Measurements from ENCODE around the gene ARID4B.

Gene ARID4B

DNA sequence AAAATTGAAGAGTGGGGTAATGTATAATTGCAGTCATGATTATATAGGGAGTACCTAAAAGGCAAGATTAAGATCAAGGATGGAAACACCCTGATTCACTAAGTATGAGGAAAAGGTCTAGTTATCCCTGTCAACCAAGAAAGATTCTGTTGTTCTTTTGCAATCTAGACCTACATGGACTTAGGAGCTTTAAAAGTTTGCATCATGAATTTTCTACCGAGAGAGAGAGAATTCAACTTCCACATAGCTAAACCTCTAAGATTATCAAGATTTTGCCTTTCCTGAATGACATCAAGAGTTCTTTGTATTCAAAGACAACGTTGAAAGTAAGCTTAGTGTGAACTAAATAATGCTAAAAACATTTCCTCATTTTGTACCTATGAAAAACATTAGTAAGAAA lies 88.1 kb downstream of the ARID4B start:
- H3K36me3 ChIP-seq (ENCODE audit: low read length): peaks cover 9% of the 10 kb centered on the region; the same call in 1 of the 2 replicates

DNA sequence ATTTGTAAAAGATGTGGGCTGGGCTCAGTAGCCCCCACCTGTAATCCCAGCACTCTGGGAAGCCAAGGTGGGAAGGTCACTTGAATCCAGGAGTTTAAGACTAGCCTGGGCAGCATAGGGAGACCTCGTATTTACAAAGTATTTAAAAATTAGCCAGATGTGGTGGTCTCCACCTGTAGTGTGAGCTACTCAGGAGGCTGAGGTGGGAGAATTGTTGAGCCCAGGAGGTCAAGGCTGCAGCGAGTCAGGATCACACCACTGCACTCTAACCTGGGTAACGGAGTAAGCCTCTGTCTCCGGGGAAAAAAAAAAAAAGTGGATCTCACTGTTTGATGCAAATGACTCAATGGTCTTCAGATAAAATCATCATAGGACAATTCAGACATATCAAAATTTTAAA lies 89.4 kb downstream of the ARID4B start:
- TF ChIP-seq, protein P1, sequence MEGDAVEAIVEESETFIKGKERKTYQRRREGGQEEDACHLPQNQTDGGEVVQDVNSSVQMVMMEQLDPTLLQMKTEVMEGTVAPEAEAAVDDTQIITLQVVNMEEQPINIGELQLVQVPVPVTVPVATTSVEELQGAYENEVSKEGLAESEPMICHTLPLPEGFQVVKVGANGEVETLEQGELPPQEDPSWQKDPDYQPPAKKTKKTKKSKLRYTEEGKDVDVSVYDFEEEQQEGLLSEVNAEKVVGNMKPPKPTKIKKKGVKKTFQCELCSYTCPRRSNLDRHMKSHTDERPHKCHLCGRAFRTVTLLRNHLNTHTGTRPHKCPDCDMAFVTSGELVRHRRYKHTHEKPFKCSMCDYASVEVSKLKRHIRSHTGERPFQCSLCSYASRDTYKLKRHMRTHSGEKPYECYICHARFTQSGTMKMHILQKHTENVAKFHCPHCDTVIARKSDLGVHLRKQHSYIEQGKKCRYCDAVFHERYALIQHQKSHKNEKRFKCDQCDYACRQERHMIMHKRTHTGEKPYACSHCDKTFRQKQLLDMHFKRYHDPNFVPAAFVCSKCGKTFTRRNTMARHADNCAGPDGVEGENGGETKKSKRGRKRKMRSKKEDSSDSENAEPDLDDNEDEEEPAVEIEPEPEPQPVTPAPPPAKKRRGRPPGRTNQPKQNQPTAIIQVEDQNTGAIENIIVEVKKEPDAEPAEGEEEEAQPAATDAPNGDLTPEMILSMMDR (IDR thresholded peaks at IDR 0.05; ENCODE audit: insufficient read depth, low read length, poor library complexity, severe bottlenecking): no peak
- TF ChIP-seq EZH2phosphoT487 (conservative IDR thresholded peaks at IDR 0.05; ENCODE audit: low read length): no peak
- Histone ChIP-seq H3K4me2 (ENCODE audit: low read depth, low read length, poor library complexity, severe bottlenecking) (no peak overlapping the region), H3K9me2 (replicated peaks; ENCODE audit: insufficient read depth, low read length) (no peaks in the 10 kb centered on the region), H3F3A (ENCODE audit: insufficient read depth) (peaks cover 4% of the 10 kb centered on the region; the same call in 1 of the 2 replicates), H3K36me3 (ENCODE audit: low read length) (peaks cover 13% of the 10 kb centered on the region; the same call in 1 of the 2 replicates), H4K20me1 (ENCODE audit: low read depth, low read length) (no peaks in the 10 kb centered on the region), H3K79me2 (ENCODE audit: insufficient read depth, low read length) (no peaks in the 10 kb centered on the region), H3K27me3 (ENCODE audit: low read length) (no peaks in the 10 kb centered on the region), H3K9me3 (ENCODE audit: insufficient read depth, low read length) (no peaks in the 10 kb centered on the region), H3K9ac (ENCODE audit: low read length) (no peak overlapping the region), H3K27ac (ENCODE audit: low read depth, low read length) (no peak overlapping the region), H3K4me3 (ENCODE audit: insufficient read depth, low read length, poor library complexity, severe bottlenecking) (no peak overlapping the region), H2AFZ (ENCODE audit: low read depth, low read length, severe bottlenecking) (no peak overlapping the region)

More for the DNA sequence above, 88.1 kb downstream of the ARID4B start:
- no peak overlapping the region for H3K4me2 ChIP-seq (ENCODE audit: low read depth, low read length, poor library complexity, severe bottlenecking)
- H3K9me3 ChIP-seq (ENCODE audit: insufficient read depth, low read length): no peaks in the 10 kb centered on the region
- H3K9ac ChIP-seq (ENCODE audit: low read length): no peak overlapping the region
- TF ChIP-seq, protein P1 (IDR thresholded peaks at IDR 0.05; ENCODE audit: insufficient read depth, low read length, poor library complexity, severe bottlenecking): no peak
- TF ChIP-seq EZH2phosphoT487 (conservative IDR thresholded peaks at IDR 0.05; ENCODE audit: low read length): no peak
- no peaks in the 10 kb centered on the region for H3K79me2 ChIP-seq (ENCODE audit: insufficient read depth, low read length)
- H3K27me3 ChIP-seq (ENCODE audit: low read length): no peaks in the 10 kb centered on the region
- no peak overlapping the region for H3K4me3 ChIP-seq (ENCODE audit: insufficient read depth, low read length, poor library complexity, severe bottlenecking)
- no peak overlapping the region for H3K27ac ChIP-seq (ENCODE audit: low read depth, low read length)
- no peak overlapping the region for H2AFZ ChIP-seq (ENCODE audit: low read depth, low read length, severe bottlenecking)
- no peaks in the 10 kb centered on the region for H3K9me2 ChIP-seq (replicated peaks; ENCODE audit: insufficient read depth, low read length)
- peaks cover 4% of the 10 kb centered on the region; the same call in 1 of the 2 replicates for H3F3A ChIP-seq (ENCODE audit: insufficient read depth)
- H4K20me1 ChIP-seq (ENCODE audit: low read depth, low read length): no peaks in the 10 kb centered on the region

DNA sequence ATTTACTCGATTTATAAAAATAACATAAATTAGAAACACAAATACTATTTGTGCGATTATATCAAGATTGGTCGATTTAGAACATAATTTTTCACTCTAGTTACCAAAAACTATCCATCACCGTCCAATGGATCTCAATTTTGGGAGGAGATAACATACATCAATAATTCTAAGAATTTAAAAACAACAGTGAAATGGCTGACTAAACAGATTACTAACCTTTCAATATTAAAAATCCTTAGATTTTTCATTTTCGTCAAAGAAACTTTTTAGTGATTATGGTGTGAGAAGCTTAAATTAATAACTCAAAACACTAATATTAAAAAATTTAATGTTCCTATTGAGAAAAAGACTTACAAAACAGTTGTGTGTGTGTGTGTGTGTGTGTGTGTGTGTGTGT lies 91.9 kb downstream of the ARID4B start:
- Histone ChIP-seq H3K9me2 (replicated peaks; ENCODE audit: insufficient read depth, low read length) (no peaks in the 10 kb centered on the region), H2AFZ (ENCODE audit: low read depth, low read length, severe bottlenecking) (no peak overlapping the region), H3K27ac (ENCODE audit: low read depth, low read length) (no peak overlapping the region), H4K20me1 (ENCODE audit: low read depth, low read length) (no peaks in the 10 kb centered on the region), H3K79me2 (ENCODE audit: insufficient read depth, low read length) (no peaks in the 10 kb centered on the region), H3K4me2 (ENCODE audit: low read depth, low read length, poor library complexity, severe bottlenecking) (no peak overlapping the region), H3K27me3 (ENCODE audit: low read length) (no peaks in the 10 kb centered on the region), H3K9me3 (ENCODE audit: insufficient read depth, low read length) (no peaks in the 10 kb centered on the region), H3F3A (ENCODE audit: insufficient read depth) (no peaks in the 10 kb centered on the region), H3K36me3 (ENCODE audit: low read length) (peaks cover 13% of the 10 kb centered on the region; the same call in 1 of the 2 replicates), H3K9ac (ENCODE audit: low read length) (no peak overlapping the region), H3K4me3 (ENCODE audit: insufficient read depth, low read length, poor library complexity, severe bottlenecking) (no peak overlapping the region)
- TF ChIP-seq, protein P1 (IDR thresholded peaks at IDR 0.05; ENCODE audit: insufficient read depth, low read length, poor library complexity, severe bottlenecking): no peak
- no peak for TF ChIP-seq EZH2phosphoT487 (conservative IDR thresholded peaks at IDR 0.05; ENCODE audit: low read length)
